K562 (cell line): Measurements from ENCODE around the gene CNPY2. TPM values are rescaled to one million over a fixed set of nuclear protein-coding genes. Genes with fewer than 3 reads are reported as not detected.

ENCODE experiments used
- ARID2 ChIP-seq: fragments of 450-650 bp; IDR thresholded peaks from 2 replicates; pipeline ENCODE4 v1.6.1; 2017; ENCODE audit warnings: antibody characterized with exemption, mild to moderate bottlenecking
- BCL6 ChIP-seq: fragments of 250-450 bp; sonication (Bioruptor Pico); IDR thresholded peaks from 2 replicates; pipeline ENCODE4 v1.4.0; 2020
- HDAC8 ChIP-seq: fragments of 450-650 bp; IDR thresholded peaks from 2 replicates; pipeline ENCODE4 v1.6.1; 2016; ENCODE audit warnings: mild to moderate bottlenecking, missing genetic modification characterization, moderate library complexity, missing compliant biosample characterization
- MTA2 ChIP-seq: fragments of 450-650 bp; IDR thresholded peaks from 2 replicates; pipeline ENCODE4 v1.6.1; 2016; ENCODE audit warnings: low read depth
- NR1H2 ChIP-seq: sonication (generic); formaldehyde crosslinking; IDR thresholded peaks from 2 replicates; pipeline ENCODE4 v1.4.0; 2020; ENCODE audit warnings: mild to moderate bottlenecking, missing genetic modification reagents
- PHF8 ChIP-seq: fragments of 200-600 bp; sonication (generic); IDR thresholded peaks from 2 replicates; pipeline ENCODE4 v1.6.1; 2012; ENCODE audit warnings: mixed run types, mild to moderate bottlenecking, inconsistent platforms, low read length, moderate library complexity, borderline replicate concordance
- RBM34 ChIP-seq: fragments of 200-400 bp; formaldehyde crosslinking; IDR thresholded peaks from 2 replicates; pipeline ENCODE4 v1.6.1; 2018; ENCODE audit warnings: low read length, borderline replicate concordance; ENCODE audit not compliant: insufficient read depth
- SP1 ChIP-seq: sonication (generic); formaldehyde crosslinking; IDR thresholded peaks from 2 replicates; pipeline ENCODE4 v1.8.1; 2022; ENCODE audit warnings: mild to moderate bottlenecking, missing genetic modification reagents
- TAL1 ChIP-seq: fragments of 450-650 bp; IDR thresholded peaks from 2 replicates; pipeline ENCODE4 v1.6.1; 2016; ENCODE audit warnings: mild to moderate bottlenecking
- ZC3H4 ChIP-seq: sonication (generic); formaldehyde crosslinking; IDR thresholded peaks from 2 replicates; pipeline ENCODE4 v1.9.0; 2021; ENCODE audit warnings: missing genetic modification reagents, borderline replicate concordance
- ZKSCAN8 ChIP-seq: fragments of 200-800 bp; sonication (Bioruptor generic); IDR thresholded peaks from 2 replicates; pipeline ENCODE4 v1.6.1; 2016; ENCODE audit warnings: missing genetic modification characterization, missing compliant biosample characterization
- ZNF316 ChIP-seq: fragments of 450-650 bp; IDR thresholded peaks from 2 replicates; pipeline ENCODE4 v1.6.1; 2016
- ZNF354B ChIP-seq: fragments of 250-450 bp; sonication (Bioruptor Pico); IDR thresholded peaks from 2 replicates; pipeline ENCODE4 v1.4.0; 2020
- ZNF431 ChIP-seq: sonication (generic); formaldehyde crosslinking; IDR thresholded peaks from 2 replicates; pipeline ENCODE4 v1.8.0; 2022; ENCODE audit warnings: mild to moderate bottlenecking, missing genetic modification reagents
- ZNF644 ChIP-seq: fragments of 200-800 bp; sonication (Bioruptor generic); IDR thresholded peaks from 2 replicates; pipeline ENCODE4 v1.6.1; 2016; ENCODE audit warnings: low read depth, missing genetic modification characterization, missing compliant biosample characterization
- ZNF699 ChIP-seq: fragments of 250-450 bp; sonication (Bioruptor Pico); IDR thresholded peaks from 2 replicates; pipeline ENCODE4 v1.8.0; 2021; ENCODE audit warnings: mild to moderate bottlenecking, moderate library complexity; ENCODE audit not compliant: insufficient replicate concordance
- ZNF707 ChIP-seq: fragments of 250-450 bp; sonication (Bioruptor Pico); conservative IDR thresholded peaks from 2 replicates; pipeline ENCODE4 v1.8.0; 2022; ENCODE audit warnings: inconsistent platforms, mild to moderate bottlenecking, moderate library complexity
- ZNF717 ChIP-seq: fragments of 250-450 bp; sonication (Bioruptor Pico); IDR thresholded peaks from 2 replicates; pipeline ENCODE4 v1.5.0; 2021
- polyA plus RNA-seq, 8 experiments: library from polyadenylated mRNA; depleted of rRNA in 4 of 8; stranded (reverse) in 5 of 8; unstranded in 3 of 8; fragments of >200 nt; fragmentation: Nextera tagmentation in 2 of 8; fragmentation: Illumina TruSeq in 1 of 8; extraction: Ambion mirVana in 2 of 8; extraction: Trizol in 1 of 8; gene quantifications; 2 replicates each; pipeline versions ENCODE4 v1.2.1 to v1.2.3, GENCODE V29; 2011 to 2014; ENCODE audit warnings: inconsistent platforms in 1 of 8, missing spikeins in 1 of 8
- total RNA-seq, 7 experiments: library from RNA; depleted of rRNA in 6 of 7; stranded (reverse); fragments of >200 nt in 6 of 7; fragmentation: Illumina TruSeq in 2 of 7; extraction: Trizol in 2 of 7; gene quantifications; 2 replicates each; pipeline versions ENCODE4 v1.2.1 to v1.2.3, GENCODE V29; 2011 to 2021; ENCODE audit warnings: low replicate concordance in 1 of 7
- TF ChIP-seq, protein P1 (sequence below): fragments of 250-450 bp; sonication (Bioruptor Pico); IDR thresholded peaks from 2 replicates; pipeline ENCODE4 v1.4.0; 2020; ENCODE audit warnings: borderline replicate concordance
- TF ChIP-seq, protein P2 (sequence below): sonication (generic); formaldehyde crosslinking; IDR thresholded peaks from 2 replicates; pipeline ENCODE4 v1.8.1; 2023; ENCODE audit warnings: mild to moderate bottlenecking, missing genetic modification reagents
- TF ChIP-seq, protein P3 (sequence below): sonication (generic); IDR thresholded peaks from 2 replicates; pipeline ENCODE4 v1.6.1; 2016
- TF ChIP-seq, protein P4 (sequence below): fragments of 450-650 bp; IDR thresholded peaks from 2 replicates; pipeline ENCODE4 v1.6.1; 2016; ENCODE audit warnings: missing biosample characterization, missing genetic modification characterization

CNPY2 gene
- total and polyA plus RNA-seq, 9 of the 15 experiments (the other 6 are each of a cell fraction or from before 2014, with no cell fraction given), result 33.8 to 190 (median 138) TPM

DNA sequence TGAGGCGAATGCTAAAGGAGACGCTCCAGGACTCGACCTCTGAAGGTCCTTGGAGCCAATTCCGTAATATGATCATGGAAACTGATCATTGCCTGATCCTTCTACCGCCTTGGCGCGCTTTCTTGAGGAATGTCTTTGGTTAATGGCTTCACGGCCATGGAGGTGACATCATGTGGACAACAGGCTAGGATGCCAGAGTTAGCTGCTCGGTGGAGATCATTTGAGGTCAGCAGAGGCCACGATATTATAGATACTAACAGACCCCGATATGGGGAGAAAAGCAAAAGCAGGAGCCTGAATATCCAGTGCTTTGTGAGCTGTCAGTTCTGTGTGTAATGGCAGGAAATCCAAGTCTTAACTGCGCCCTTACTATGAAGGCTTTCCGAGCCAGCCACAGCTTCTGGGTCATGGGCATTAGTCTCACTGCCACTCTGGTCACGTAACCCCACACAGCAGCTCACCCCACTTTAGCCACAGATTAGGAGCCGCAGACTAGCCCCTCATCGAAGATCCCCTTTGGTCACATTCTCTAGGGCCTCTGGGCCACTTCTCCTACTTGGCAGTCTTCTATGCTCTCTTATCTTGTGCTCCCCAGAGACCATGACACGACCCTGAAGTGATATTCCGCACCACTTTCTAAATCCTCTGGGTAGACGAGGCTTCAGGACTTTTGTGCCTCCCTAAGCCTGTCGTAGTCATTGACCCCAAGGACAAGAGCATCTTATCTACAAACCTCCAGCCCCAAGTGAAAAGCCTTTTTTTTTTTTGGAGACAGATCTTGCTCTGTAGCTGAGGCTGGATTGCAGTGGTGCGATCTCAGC lies 14.9 kb downstream of the CNPY2 start (continued):
- TF ChIP-seq, protein P1, sequence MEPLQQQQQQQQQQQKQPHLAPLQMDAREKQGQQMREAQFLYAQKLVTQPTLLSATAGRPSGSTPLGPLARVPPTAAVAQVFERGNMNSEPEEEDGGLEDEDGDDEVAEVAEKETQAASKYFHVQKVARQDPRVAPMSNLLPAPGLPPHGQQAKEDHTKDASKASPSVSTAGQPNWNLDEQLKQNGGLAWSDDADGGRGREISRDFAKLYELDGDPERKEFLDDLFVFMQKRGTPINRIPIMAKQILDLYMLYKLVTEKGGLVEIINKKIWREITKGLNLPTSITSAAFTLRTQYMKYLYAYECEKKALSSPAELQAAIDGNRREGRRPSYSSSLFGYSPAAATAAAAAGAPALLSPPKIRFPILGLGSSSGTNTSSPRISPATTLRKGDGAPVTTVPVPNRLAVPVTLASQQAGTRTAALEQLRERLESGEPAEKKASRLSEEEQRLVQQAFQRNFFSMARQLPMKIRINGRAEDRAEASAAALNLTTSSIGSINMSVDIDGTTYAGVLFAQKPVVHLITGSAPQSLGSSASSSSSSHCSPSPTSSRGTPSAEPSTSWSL (CRISPR knock-in tag), result no peak
- TF ChIP-seq, protein P2, sequence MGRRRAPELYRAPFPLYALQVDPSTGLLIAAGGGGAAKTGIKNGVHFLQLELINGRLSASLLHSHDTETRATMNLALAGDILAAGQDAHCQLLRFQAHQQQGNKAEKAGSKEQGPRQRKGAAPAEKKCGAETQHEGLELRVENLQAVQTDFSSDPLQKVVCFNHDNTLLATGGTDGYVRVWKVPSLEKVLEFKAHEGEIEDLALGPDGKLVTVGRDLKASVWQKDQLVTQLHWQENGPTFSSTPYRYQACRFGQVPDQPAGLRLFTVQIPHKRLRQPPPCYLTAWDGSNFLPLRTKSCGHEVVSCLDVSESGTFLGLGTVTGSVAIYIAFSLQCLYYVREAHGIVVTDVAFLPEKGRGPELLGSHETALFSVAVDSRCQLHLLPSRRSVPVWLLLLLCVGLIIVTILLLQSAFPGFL (CRISPR knock-in tag), result no peak
- TF ChIP-seq ZKSCAN8 (CRISPR knock-in tag) (peak; percentile 59; the same call in 1 of the 2 replicates), RBM34 (no peak), ZNF316 (no peak), HDAC8 (tag) (peak; percentile 55; the same call in 1 of the 2 replicates), MTA2 (peak; percentile 76), ZNF717 (CRISPR knock-in tag) (no peak), ZNF431 (CRISPR knock-in tag) (no peak), ZNF644 (peak; percentile 54; the same call in 1 of the 2 replicates), ZNF354B (CRISPR knock-in tag) (no peak), PHF8 (0 out of 2 replicates have a peak, but pooled peaks have one; percentile 1), SP1 (CRISPR knock-in tag) (peak; percentile 2; the same call in 1 of the 2 replicates), NR1H2 (CRISPR knock-in tag) (no peak; the same call in 1 of the 2 replicates), TAL1 (peak; percentile 89), ZNF707 (no peak), ZNF699 (CRISPR knock-in tag) (no peak), BCL6 (CRISPR knock-in tag) (no peak), ZC3H4 (CRISPR knock-in tag) (no peak), ARID2 (no peak; the same call in 1 of the 2 replicates)
- TF ChIP-seq, protein P3, sequence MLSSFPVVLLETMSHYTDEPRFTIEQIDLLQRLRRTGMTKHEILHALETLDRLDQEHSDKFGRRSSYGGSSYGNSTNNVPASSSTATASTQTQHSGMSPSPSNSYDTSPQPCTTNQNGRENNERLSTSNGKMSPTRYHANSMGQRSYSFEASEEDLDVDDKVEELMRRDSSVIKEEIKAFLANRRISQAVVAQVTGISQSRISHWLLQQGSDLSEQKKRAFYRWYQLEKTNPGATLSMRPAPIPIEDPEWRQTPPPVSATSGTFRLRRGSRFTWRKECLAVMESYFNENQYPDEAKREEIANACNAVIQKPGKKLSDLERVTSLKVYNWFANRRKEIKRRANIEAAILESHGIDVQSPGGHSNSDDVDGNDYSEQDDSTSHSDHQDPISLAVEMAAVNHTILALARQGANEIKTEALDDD, result no peak; the same call in 1 of the 2 replicates
- TF ChIP-seq, protein P4, sequence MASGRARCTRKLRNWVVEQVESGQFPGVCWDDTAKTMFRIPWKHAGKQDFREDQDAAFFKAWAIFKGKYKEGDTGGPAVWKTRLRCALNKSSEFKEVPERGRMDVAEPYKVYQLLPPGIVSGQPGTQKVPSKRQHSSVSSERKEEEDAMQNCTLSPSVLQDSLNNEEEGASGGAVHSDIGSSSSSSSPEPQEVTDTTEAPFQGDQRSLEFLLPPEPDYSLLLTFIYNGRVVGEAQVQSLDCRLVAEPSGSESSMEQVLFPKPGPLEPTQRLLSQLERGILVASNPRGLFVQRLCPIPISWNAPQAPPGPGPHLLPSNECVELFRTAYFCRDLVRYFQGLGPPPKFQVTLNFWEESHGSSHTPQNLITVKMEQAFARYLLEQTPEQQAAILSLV, result no peak
